Hepatocyte (in vitro differentiated cells): Measurements from ENCODE around the gene RIPK1. TPM values are rescaled to one million over a fixed set of nuclear protein-coding genes. Genes with fewer than 3 reads are reported as not detected.

Experiments used
- DNase-seq: peaks from one replicate; pipeline ENCODE4 v3.0.0-alpha.2; 2016; ENCODE audit warnings: low spot score
- H2AFZ ChIP-seq: fragments of 200-600 bp; sonication (generic); 2 replicates; pipeline ENCODE4 v1.6.0; 2016; ENCODE audit warnings: antibody characterized with exemption, mild to moderate bottlenecking
- H3K27ac ChIP-seq: fragments of 200-600 bp; sonication (generic); 2 replicates; pipeline ENCODE4 v1.5.1; 2016; ENCODE audit warnings: mild to moderate bottlenecking
- H3K27me3 ChIP-seq: fragments of 200-600 bp; sonication (generic); 2 replicates; pipeline ENCODE4 v1.6.1; 2016
- H3K36me3 ChIP-seq: fragments of 200-600 bp; sonication (generic); replicated peaks from 2 replicates; pipeline ENCODE4 v1.5.1; 2016; ENCODE audit warnings: low read depth; ENCODE audit not compliant: insufficient read depth
- H3K4me1 ChIP-seq: fragments of 200-600 bp; sonication (generic); 2 replicates; pipeline ENCODE4 v1.5.1; 2016; ENCODE audit warnings: mild to moderate bottlenecking, moderate library complexity; ENCODE audit not compliant: insufficient read depth
- H3K4me2 ChIP-seq: fragments of 200-600 bp; sonication (generic); 2 replicates; pipeline ENCODE4 v1.6.0; 2016
- H3K4me3 ChIP-seq: fragments of 200-600 bp; sonication (generic); 2 replicates; pipeline ENCODE4 v1.5.1; 2016; ENCODE audit warnings: mild to moderate bottlenecking
- H3K79me2 ChIP-seq: fragments of 200-600 bp; sonication (generic); 2 replicates; pipeline ENCODE4 v1.6.0; 2017; ENCODE audit warnings: mild to moderate bottlenecking
- H3K9me2 ChIP-seq: fragments of 200-600 bp; sonication (generic); replicated peaks from 2 replicates; pipeline ENCODE4 v1.6.0; 2017; ENCODE audit warnings: mild to moderate bottlenecking; ENCODE audit not compliant: insufficient read depth
- H3K9me3 ChIP-seq: fragments of 200-600 bp; sonication (generic); 2 replicates; pipeline ENCODE4 v1.5.1; 2016; ENCODE audit warnings: low read depth, mild to moderate bottlenecking
- H4K20me1 ChIP-seq: fragments of 200-600 bp; sonication (generic); 2 replicates; pipeline ENCODE4 v1.6.0; 2016; ENCODE audit warnings: mild to moderate bottlenecking; ENCODE audit not compliant: insufficient read depth, poor library complexity, severe bottlenecking
- CTCF ChIP-seq: fragments of 200-600 bp; sonication (generic); IDR thresholded peaks from 2 replicates; pipeline ENCODE4 v1.5.1; 2016; ENCODE audit warnings: antibody characterized with exemption, mild to moderate bottlenecking; ENCODE audit not compliant: poor library complexity
- EZH2 ChIP-seq: fragments of 200-600 bp; sonication (generic); IDR thresholded peaks from 2 replicates; pipeline ENCODE4 v1.6.1; 2016; ENCODE audit warnings: antibody characterized with exemption, mild to moderate bottlenecking, borderline replicate concordance
- EZH2phosphoT487 ChIP-seq: fragments of 200-600 bp; sonication (generic); IDR thresholded peaks from one replicate; pipeline ENCODE4 v1.6.1; 2018; ENCODE audit warnings: antibody characterized with exemption, mild to moderate bottlenecking, low read depth, moderate library complexity; ENCODE audit not compliant: unreplicated experiment, severe bottlenecking
- WGBS: methylation state at CpG from one replicate; pipeline ENCODE4 v1.1.6; 2016; ENCODE audit warnings: low lambda C conversion rate; ENCODE audit errors: missing lambda C conversion rate; 5-methylcytosine and 5-hydroxymethylcytosine counted together
- polyA plus RNA-seq: library from polyadenylated mRNA; unstranded; fragments of >200 nt; fragmentation: Nextera tagmentation; extraction: Ambion mirVana; gene quantifications from 2 replicates; pipeline ENCODE4 v1.2.1, GENCODE V29; 2016
- total RNA-seq: library from RNA; depleted of rRNA; stranded (reverse); fragments of >200 nt; gene quantifications from 2 replicates; pipeline ENCODE4 v1.2.3, GENCODE V29; 2014

RIPK1 gene
- total and polyA plus RNA-seq, 2 experiments from 2014 or later: 14.6 to 16.2 TPM

DNA sequence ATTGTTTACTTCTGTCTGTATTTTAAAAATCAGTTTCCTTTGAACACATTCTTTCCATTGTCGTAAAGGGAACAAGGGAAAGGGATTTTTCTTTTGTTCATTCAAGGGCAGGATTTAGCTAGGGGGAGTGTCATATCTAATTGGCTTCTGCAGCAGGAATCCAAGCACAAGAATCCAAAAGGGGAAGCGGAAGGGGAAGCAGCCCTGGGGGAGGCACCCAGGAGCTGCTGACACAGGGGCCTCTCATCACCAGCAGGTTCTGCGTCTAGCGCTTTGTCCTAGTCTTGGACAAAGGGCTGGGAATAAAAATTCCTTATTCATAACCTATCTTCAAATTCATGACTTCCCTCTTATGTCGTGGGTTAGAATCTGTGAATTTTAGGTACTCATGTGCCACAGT lies 13.7 kb downstream of the RIPK1 start:
- Histone ChIP-seq H3K9me2 (no peaks in the 10 kb centered on the region), H3K4me3 (no peak overlapping the region), H4K20me1 (no peaks in the 10 kb centered on the region), H2AFZ (no peak overlapping the region), H3K79me2 (peaks cover 18% of the 10 kb centered on the region), H3K27ac (no peak overlapping the region), H3K9me3 (no peaks in the 10 kb centered on the region), H3K4me2 (no peak overlapping the region), H3K4me1 (no peaks in the 10 kb centered on the region), H3K27me3 (no peaks in the 10 kb centered on the region), H3K36me3 (no peaks in the 10 kb centered on the region)
- 98% methylated on average over 5 of the region's 5 CpGs for WGBS
- no peak for DNase-seq
- TF ChIP-seq EZH2 (no peak), EZH2phosphoT487 (no peak), CTCF (no peak)

DNA sequence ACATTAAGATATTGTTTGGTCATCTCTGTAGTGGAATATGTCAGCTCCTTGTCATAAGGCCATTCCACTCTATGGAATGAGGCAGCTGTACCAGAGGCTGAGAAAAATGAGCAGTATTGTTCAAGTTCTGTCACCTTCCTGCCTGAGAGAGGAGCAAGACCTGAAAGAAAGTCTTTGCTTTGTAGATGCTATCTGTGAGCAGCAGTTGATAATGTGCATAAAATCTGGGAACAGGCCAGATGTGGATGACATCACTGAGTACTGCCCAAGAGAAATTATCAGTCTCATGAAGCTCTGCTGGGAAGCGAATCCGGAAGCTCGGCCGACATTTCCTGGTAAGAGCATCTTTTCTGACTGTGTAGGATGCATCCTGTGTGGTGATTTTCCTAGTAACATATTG lies 16.8 kb downstream of the RIPK1 start:
- Histone ChIP-seq H3K9me3 (no peaks in the 10 kb centered on the region), H3K36me3 (no peaks in the 10 kb centered on the region)
- 90% methylated on average over 4 of the region's 4 CpGs for WGBS

GRCh38 chr6:3086282-3086946 lies 18.1 kb downstream of the RIPK1 start:
- 65% methylated on average over 7 of the region's 7 CpGs for WGBS

More for the DNA sequence above, 16.8 kb downstream of the RIPK1 start:
- Histone ChIP-seq H3K4me1 (peaks cover 3% of the 10 kb centered on the region), H3K79me2 (peaks cover 8% of the 10 kb centered on the region), H3K4me2 (no peak overlapping the region), H4K20me1 (no peaks in the 10 kb centered on the region), H2AFZ (no peak overlapping the region), H3K27ac (no peak overlapping the region), H3K4me3 (no peak overlapping the region), H3K9me2 (no peaks in the 10 kb centered on the region), H3K27me3 (no peaks in the 10 kb centered on the region)
- no peak for TF ChIP-seq EZH2
- no peak for TF ChIP-seq EZH2phosphoT487
- no peak for TF ChIP-seq CTCF
- DNase-seq: no peak

More at GRCh38 chr6:3086282-3086946, 18.1 kb downstream of the RIPK1 start:
- no peaks in the 10 kb centered on the region for H3K79me2 ChIP-seq
- H3K4me1 ChIP-seq: peaks cover 3% of the 10 kb centered on the region
- H3K36me3 ChIP-seq: no peaks in the 10 kb centered on the region
- no peak overlapping the region for H3K4me2 ChIP-seq
- no peaks in the 10 kb centered on the region for H4K20me1 ChIP-seq
- TF ChIP-seq CTCF (no peak), EZH2 (no peak), EZH2phosphoT487 (no peak)
- no peak overlapping the region for H3K27ac ChIP-seq
- no peaks in the 10 kb centered on the region for H3K9me3 ChIP-seq
- no peak overlapping the region for H2AFZ ChIP-seq
- no peak overlapping the region for H3K4me3 ChIP-seq
- H3K27me3 ChIP-seq: no peaks in the 10 kb centered on the region
- no peaks in the 10 kb centered on the region for H3K9me2 ChIP-seq
- no peak for DNase-seq
